Hepatocyte (in vitro differentiated cells): ENCODE measurements around the gene CFL1. TPM values are rescaled to one million over a fixed set of nuclear protein-coding genes. Genes with fewer than 3 reads are reported as not detected.

Source experiments
- DNase-seq: peaks from one replicate; pipeline ENCODE4 v3.0.0-alpha.2; 2016; ENCODE audit warnings: low spot score
- H2AFZ ChIP-seq: fragments of 200-600 bp; sonication (generic); 2 replicates; pipeline ENCODE4 v1.6.0; 2016; ENCODE audit warnings: antibody characterized with exemption, mild to moderate bottlenecking
- H3K27ac ChIP-seq: fragments of 200-600 bp; sonication (generic); 2 replicates; pipeline ENCODE4 v1.5.1; 2016; ENCODE audit warnings: mild to moderate bottlenecking
- H3K27me3 ChIP-seq: fragments of 200-600 bp; sonication (generic); 2 replicates; pipeline ENCODE4 v1.6.1; 2016
- H3K36me3 ChIP-seq: fragments of 200-600 bp; sonication (generic); replicated peaks from 2 replicates; pipeline ENCODE4 v1.5.1; 2016; ENCODE audit warnings: low read depth; ENCODE audit not compliant: insufficient read depth
- H3K4me1 ChIP-seq: fragments of 200-600 bp; sonication (generic); 2 replicates; pipeline ENCODE4 v1.5.1; 2016; ENCODE audit warnings: mild to moderate bottlenecking, moderate library complexity; ENCODE audit not compliant: insufficient read depth
- H3K4me2 ChIP-seq: fragments of 200-600 bp; sonication (generic); 2 replicates; pipeline ENCODE4 v1.6.0; 2016
- H3K4me3 ChIP-seq: fragments of 200-600 bp; sonication (generic); 2 replicates; pipeline ENCODE4 v1.5.1; 2016; ENCODE audit warnings: mild to moderate bottlenecking
- H3K79me2 ChIP-seq: fragments of 200-600 bp; sonication (generic); 2 replicates; pipeline ENCODE4 v1.6.0; 2017; ENCODE audit warnings: mild to moderate bottlenecking
- H3K9me2 ChIP-seq: fragments of 200-600 bp; sonication (generic); replicated peaks from 2 replicates; pipeline ENCODE4 v1.6.0; 2017; ENCODE audit warnings: mild to moderate bottlenecking; ENCODE audit not compliant: insufficient read depth
- H3K9me3 ChIP-seq: fragments of 200-600 bp; sonication (generic); 2 replicates; pipeline ENCODE4 v1.5.1; 2016; ENCODE audit warnings: low read depth, mild to moderate bottlenecking
- H4K20me1 ChIP-seq: fragments of 200-600 bp; sonication (generic); 2 replicates; pipeline ENCODE4 v1.6.0; 2016; ENCODE audit warnings: mild to moderate bottlenecking; ENCODE audit not compliant: insufficient read depth, poor library complexity, severe bottlenecking
- EZH2 ChIP-seq: fragments of 200-600 bp; sonication (generic); IDR thresholded peaks from 2 replicates; pipeline ENCODE4 v1.6.1; 2016; ENCODE audit warnings: antibody characterized with exemption, mild to moderate bottlenecking, borderline replicate concordance
- EZH2phosphoT487 ChIP-seq: fragments of 200-600 bp; sonication (generic); IDR thresholded peaks from one replicate; pipeline ENCODE4 v1.6.1; 2018; ENCODE audit warnings: antibody characterized with exemption, mild to moderate bottlenecking, low read depth, moderate library complexity; ENCODE audit not compliant: unreplicated experiment, severe bottlenecking
- WGBS: methylation state at CpG from one replicate; pipeline ENCODE4 v1.1.6; 2016; ENCODE audit warnings: low lambda C conversion rate; ENCODE audit errors: missing lambda C conversion rate; 5-methylcytosine and 5-hydroxymethylcytosine counted together
- polyA plus RNA-seq: library from polyadenylated mRNA; unstranded; fragments of >200 nt; fragmentation: Nextera tagmentation; extraction: Ambion mirVana; gene quantifications from 2 replicates; pipeline ENCODE4 v1.2.1, GENCODE V29; 2016
- total RNA-seq: library from RNA; depleted of rRNA; stranded (reverse); fragments of >200 nt; gene quantifications from 2 replicates; pipeline ENCODE4 v1.2.3, GENCODE V29; 2014
- TF ChIP-seq, protein P1 (sequence below): fragments of 200-600 bp; sonication (generic); IDR thresholded peaks from 2 replicates; pipeline ENCODE4 v1.5.1; 2016; ENCODE audit warnings: antibody characterized with exemption, mild to moderate bottlenecking; ENCODE audit not compliant: poor library complexity

CFL1 gene
- total and polyA plus RNA-seq, 2 experiments from 2014 or later, result 720 to 1,698 TPM

DNA sequence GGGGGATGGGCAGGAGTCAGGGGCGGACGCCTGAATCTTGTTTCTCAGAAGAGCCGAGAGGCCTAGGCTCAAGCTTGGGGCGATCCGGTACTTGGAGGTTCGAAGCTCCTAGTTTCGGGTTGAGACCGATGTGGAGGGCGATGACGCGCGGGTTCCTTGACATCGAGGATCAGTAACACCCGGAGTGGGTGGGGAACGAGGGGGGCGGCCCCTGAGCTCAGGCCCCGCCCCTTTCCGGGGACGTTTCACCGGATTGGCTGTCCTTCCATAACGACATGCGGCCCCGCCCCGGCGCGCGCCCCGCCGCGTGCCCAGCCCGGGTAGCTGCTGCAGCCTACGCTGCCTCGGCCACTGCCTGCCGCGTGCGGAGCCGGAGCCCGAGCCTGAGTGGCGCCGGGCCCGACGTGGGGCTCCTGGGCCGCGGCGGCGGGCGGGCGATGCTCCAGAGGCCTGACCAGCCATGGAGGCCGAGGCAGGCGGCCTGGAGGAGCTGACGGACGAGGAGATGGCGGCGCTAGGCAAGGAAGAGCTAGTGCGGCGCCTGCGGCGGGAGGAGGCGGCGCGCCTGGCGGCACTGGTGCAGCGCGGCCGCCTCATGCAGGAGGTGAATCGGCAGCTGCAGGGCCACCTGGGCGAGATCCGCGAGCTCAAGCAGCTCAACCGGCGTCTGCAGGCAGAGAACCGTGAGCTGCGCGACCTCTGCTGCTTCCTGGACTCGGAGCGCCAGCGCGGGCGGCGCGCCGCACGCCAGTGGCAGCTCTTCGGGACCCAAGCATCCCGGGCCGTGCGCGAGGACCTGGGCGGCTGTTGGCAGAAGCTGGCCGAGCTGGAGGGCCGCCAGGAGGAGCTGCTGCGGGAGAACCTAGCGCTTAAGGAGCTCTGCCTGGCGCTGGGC lies 32.6 kb upstream of the CFL1 start, which contains the start of gene CCDC85B:
Gene CCDC85B, plus strand, starts transcription at position 350 of the 895 bp plus-strand sequence. Its CDS starts 111 bp downstream, at position 461.
- TF ChIP-seq EZH2, result no peak
- TF ChIP-seq EZH2phosphoT487, result no peak
- TF ChIP-seq, protein P1, sequence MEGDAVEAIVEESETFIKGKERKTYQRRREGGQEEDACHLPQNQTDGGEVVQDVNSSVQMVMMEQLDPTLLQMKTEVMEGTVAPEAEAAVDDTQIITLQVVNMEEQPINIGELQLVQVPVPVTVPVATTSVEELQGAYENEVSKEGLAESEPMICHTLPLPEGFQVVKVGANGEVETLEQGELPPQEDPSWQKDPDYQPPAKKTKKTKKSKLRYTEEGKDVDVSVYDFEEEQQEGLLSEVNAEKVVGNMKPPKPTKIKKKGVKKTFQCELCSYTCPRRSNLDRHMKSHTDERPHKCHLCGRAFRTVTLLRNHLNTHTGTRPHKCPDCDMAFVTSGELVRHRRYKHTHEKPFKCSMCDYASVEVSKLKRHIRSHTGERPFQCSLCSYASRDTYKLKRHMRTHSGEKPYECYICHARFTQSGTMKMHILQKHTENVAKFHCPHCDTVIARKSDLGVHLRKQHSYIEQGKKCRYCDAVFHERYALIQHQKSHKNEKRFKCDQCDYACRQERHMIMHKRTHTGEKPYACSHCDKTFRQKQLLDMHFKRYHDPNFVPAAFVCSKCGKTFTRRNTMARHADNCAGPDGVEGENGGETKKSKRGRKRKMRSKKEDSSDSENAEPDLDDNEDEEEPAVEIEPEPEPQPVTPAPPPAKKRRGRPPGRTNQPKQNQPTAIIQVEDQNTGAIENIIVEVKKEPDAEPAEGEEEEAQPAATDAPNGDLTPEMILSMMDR, result peak; percentile 32
- peaks cover 25% of the 10 kb centered on the region for H3K79me2 ChIP-seq
- peak within 1 kb of the TSS; percentile 98 for H3K27ac ChIP-seq
- no peaks in the 10 kb centered on the region for H3K27me3 ChIP-seq
- H3K4me1 ChIP-seq, result peaks cover 43% of the 10 kb centered on the region
- peak within 1 kb of the TSS; percentile 71 for H3K4me3 ChIP-seq
- H3K4me2 ChIP-seq, result peak within 1 kb of the TSS; percentile 92
- no peaks in the 10 kb centered on the region for H3K9me2 ChIP-seq
- WGBS, result 1% methylated on average over 73 of the region's 94 CpGs
- H3K9me3 ChIP-seq, result no peaks in the 10 kb centered on the region
- H2AFZ ChIP-seq, result peak within 1 kb of the TSS; percentile 57
- no peaks in the 10 kb centered on the region for H4K20me1 ChIP-seq
- peak; percentile 98 for DNase-seq
- no peaks in the 10 kb centered on the region for H3K36me3 ChIP-seq

DNA sequence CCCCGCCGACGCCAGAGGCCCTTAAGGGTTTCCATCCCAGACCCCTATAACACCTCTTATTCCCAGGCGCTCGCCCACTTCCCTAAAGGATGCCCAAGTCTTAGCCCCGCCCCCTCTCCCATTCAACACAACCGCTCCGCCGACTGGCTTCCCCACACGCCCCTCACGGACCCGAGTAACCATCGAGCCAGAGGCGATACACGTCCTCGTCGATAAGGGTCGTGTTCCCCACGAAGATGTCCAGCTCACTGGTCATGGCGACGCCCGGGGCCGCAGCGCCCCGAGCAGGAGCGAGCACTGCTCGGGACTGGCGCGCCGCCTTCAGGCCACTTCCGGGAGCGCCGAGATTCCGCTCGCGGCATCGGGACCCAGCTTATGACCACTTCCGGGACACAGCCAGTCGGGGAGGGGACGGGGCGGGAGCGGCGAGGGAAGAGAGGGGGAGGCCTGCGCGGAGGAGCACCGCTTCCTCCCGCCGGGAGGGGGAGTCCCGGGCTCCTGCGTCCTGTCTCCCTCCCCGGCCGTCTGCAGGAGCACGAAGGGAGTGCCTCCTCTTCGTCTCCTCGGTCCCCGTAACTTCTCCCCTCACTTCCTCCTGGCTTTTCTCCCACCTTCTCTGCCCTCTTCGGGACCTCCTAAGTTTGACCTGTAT lies 30.3 kb upstream of the CFL1 start, which contains the start of gene FIBP:
Gene FIBP, minus strand, starts transcription at position 309 of the 652 bp plus-strand sequence. Its CDS starts 53 bp downstream, at position 256.
- DNase-seq, result peak; percentile 98
- Histone ChIP-seq H3K9me3 (no peaks in the 10 kb centered on the region), H3K27ac (peak within 1 kb of the TSS; percentile 98), H3K79me2 (peaks cover 32% of the 10 kb centered on the region), H3K9me2 (no peaks in the 10 kb centered on the region), H3K4me1 (peaks cover 43% of the 10 kb centered on the region), H3K36me3 (no peaks in the 10 kb centered on the region), H2AFZ (peak within 1 kb of the TSS; percentile 84), H4K20me1 (no peaks in the 10 kb centered on the region), H3K27me3 (no peaks in the 10 kb centered on the region), H3K4me3 (peak within 1 kb of the TSS; percentile 86), H3K4me2 (peak within 1 kb of the TSS; percentile 98)
- no peak for TF ChIP-seq EZH2
- TF ChIP-seq, protein P1, result peak; percentile 84
- WGBS, result under 1% methylated on average over 42 of the region's 57 CpGs

DNA sequence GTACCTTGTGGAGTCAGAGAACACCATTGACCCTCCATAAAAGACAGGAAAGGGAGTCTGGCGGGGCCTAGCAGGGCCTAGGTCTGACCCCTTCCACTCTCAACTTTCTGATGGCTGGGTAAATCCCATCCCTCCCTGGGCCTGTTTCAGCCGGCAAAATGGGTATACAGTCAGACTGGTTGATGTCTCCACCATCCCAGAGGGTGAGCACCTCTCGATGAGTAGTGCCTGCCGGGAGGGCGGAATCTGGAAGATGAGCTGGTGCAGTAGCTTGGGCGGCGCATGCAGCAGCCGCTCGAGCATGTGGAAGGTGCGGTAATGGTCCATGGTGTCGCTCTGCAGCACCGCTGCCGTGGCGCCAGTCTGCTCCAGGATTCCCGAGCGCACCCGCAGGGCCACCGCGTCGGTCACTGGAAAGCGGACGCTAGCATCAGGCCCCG lies 29.8 kb upstream of the CFL1 start:
- Histone ChIP-seq H2AFZ (peak overlapping the region; percentile 84), H4K20me1 (no peaks in the 10 kb centered on the region), H3K9me2 (no peaks in the 10 kb centered on the region), H3K36me3 (no peaks in the 10 kb centered on the region), H3K79me2 (peaks cover 32% of the 10 kb centered on the region), H3K4me2 (peak overlapping the region; percentile 98), H3K27ac (peak overlapping the region; percentile 92), H3K27me3 (no peaks in the 10 kb centered on the region), H3K9me3 (no peaks in the 10 kb centered on the region), H3K4me3 (peak overlapping the region; percentile 86), H3K4me1 (peaks cover 43% of the 10 kb centered on the region)
- 4% methylated on average over 23 of the region's 23 CpGs for WGBS
- DNase-seq, result no peak
- no peak for TF ChIP-seq EZH2phosphoT487
- TF ChIP-seq, protein P1, result no peak
- TF ChIP-seq EZH2, result no peak
